ENCODE results near the gene RPP14.
"Not testable (repeated sequence)": the region's sequence is repeated elsewhere in the genome, so short reads cannot be mapped to it uniquely, and the experiment has no call there.

The RPP14 gene

DNA sequence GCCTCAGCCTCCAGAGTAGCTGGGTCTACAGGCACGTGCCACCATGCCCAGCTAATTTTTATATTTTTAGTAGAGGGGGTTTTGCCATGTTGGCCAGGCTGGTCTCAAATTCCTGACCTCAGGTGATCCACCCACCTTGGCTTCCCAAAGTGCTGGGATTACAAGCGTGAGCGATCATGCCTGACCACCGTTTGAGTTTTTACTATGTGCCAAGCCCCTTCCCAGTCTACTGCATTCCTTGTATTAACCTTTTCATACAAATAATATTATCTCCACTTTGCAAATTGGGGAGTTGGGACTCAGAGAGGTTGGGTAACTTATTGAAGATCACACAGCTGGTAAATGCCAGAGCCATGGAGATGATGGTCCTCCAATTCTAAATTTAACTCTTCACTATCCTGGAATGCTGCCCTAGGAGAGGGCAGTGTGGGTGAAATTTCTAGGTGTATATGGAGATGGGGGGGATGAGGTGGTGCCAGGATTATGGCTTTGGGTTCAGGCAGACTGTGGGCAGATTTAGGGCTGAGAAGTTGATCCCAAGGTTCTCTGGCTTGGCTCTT lies 25.6 kb downstream of the RPP14 start:
- no peak for DNase-seq
- TF ChIP-seq GATA1 (IDR thresholded peaks at IDR 0.05; ENCODE audit: low read depth, low read length) (no peak), POLR2A (IDR thresholded peaks at IDR 0.05; ENCODE audit: low read length) (no peak)

GRCh38 chr3:58332575-58333188 lies 26.6 kb downstream of the RPP14 start, which contains the start of gene PXK:
Gene PXK (plus strand): TSS chr3:58332892. CDS start chr3:58332989, 97 bp downstream.
- DNase-seq: peak; percentile 88 to 92

GRCh38 chr3:58333206-58334012 lies 27.4 kb downstream of the RPP14 start:
- DNase-seq: peak; percentile 47 to 65
- TF ChIP-seq GATA1 (IDR thresholded peaks at IDR 0.05; ENCODE audit: low read depth, low read length) (no peak), POLR2A (IDR thresholded peaks at IDR 0.05; ENCODE audit: low read length) (no peak)

More at GRCh38 chr3:58332575-58333188, 26.6 kb downstream of the RPP14 start, which contains the start of gene PXK:
- peak; percentile 36 for TF ChIP-seq POLR2A (IDR thresholded peaks at IDR 0.05; ENCODE audit: low read length)
- no peak for TF ChIP-seq GATA1 (IDR thresholded peaks at IDR 0.05; ENCODE audit: low read depth, low read length)

- DNase-seq: peak in 1 of 2 experiments; percentile 39
- TF ChIP-seq GATA1 (IDR thresholded peaks at IDR 0.05; ENCODE audit: low read depth, low read length) (no peak), POLR2A (IDR thresholded peaks at IDR 0.05; ENCODE audit: low read length) (no peak)
These were observed 27.9 kb downstream of the RPP14 start for GRCh38 chr3:58334013-58334321.

- TF ChIP-seq GATA1 (IDR thresholded peaks at IDR 0.05; ENCODE audit: low read depth, low read length): no peak
- no peak for TF ChIP-seq POLR2A (IDR thresholded peaks at IDR 0.05; ENCODE audit: low read length)
These were observed 28.4 kb downstream of the RPP14 start for GRCh38 chr3:58334506-58334884.

DNA sequence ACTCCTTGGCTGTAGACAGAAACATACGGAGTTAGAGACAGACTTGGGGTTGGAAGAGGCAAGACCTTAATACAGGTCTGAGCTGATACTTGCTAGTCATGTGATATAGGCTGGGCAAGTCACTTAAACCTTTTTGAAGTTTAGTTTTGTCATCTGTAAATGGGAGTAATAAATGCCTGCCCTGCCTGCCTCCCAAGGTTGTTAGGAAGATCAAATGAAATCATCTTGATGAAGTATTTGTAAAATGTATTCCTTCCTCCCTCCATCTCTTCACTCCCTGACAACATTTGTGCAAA lies 29.6 kb downstream of the RPP14 start:
- TF ChIP-seq POLR2A (IDR thresholded peaks at IDR 0.05; ENCODE audit: low read length) (no peak), GATA1 (IDR thresholded peaks at IDR 0.05; ENCODE audit: low read depth, low read length) (no peak)
- no peak for DNase-seq

More at GRCh38 chr3:58334506-58334884, 28.4 kb downstream of the RPP14 start:
- peak; percentile 23 to 53 for DNase-seq

- DNase-seq: peak in 1 of 2 experiments; percentile 16
- TF ChIP-seq GATA1 (IDR thresholded peaks at IDR 0.05; ENCODE audit: low read depth, low read length) (no peak), POLR2A (IDR thresholded peaks at IDR 0.05; ENCODE audit: low read length) (no peak)
These were observed 30.3 kb downstream of the RPP14 start for GRCh38 chr3:58336135-58336882.

- TF ChIP-seq POLR2A (IDR thresholded peaks at IDR 0.05; ENCODE audit: low read length) (no peak), GATA1 (IDR thresholded peaks at IDR 0.05; ENCODE audit: low read depth, low read length) (no peak)
These were observed 31.1 kb downstream of the RPP14 start for GRCh38 chr3:58337190-58337589.

DNA sequence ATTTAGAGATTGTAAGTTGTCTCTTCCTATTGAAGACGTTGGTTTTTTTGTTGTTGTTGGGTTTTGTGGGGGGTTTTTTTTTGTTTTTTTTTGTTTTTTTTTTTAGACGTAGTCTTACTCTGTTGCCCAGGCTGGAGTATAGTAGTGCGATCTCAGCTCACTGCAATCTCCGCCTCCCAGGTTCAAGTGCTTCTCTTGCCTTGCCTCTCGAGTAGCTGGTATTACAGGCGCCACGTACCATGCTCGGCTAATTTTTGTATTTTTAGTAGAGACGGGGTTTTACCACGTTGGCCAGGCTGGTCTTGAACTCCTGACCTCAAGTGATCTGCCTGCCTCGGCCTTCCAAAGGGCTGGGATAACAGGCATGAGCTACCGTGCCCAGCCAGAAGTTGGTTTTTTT lies 33.1 kb downstream of the RPP14 start:
- DNase-seq: not testable (repeated sequence)

More at GRCh38 chr3:58337190-58337589, 31.1 kb downstream of the RPP14 start:
- DNase-seq: no peak

GRCh38 chr3:58340594-58341244 lies 34.7 kb downstream of the RPP14 start:
- TF ChIP-seq POLR2A (IDR thresholded peaks at IDR 0.05; ENCODE audit: low read length): no peak

GRCh38 chr3:58341376-58341775 lies 35.3 kb downstream of the RPP14 start:
- no peak for TF ChIP-seq GATA1 (IDR thresholded peaks at IDR 0.05; ENCODE audit: low read depth, low read length)
- no peak for DNase-seq

More at GRCh38 chr3:58340594-58341244, 34.7 kb downstream of the RPP14 start:
- DNase-seq: no peak

- TF ChIP-seq GATA1 (IDR thresholded peaks at IDR 0.05; ENCODE audit: low read depth, low read length) (no peak), POLR2A (IDR thresholded peaks at IDR 0.05; ENCODE audit: low read length) (no peak)
- DNase-seq: no peak
These were observed 36.6 kb downstream of the RPP14 start for GRCh38 chr3:58342676-58343075.

DNA sequence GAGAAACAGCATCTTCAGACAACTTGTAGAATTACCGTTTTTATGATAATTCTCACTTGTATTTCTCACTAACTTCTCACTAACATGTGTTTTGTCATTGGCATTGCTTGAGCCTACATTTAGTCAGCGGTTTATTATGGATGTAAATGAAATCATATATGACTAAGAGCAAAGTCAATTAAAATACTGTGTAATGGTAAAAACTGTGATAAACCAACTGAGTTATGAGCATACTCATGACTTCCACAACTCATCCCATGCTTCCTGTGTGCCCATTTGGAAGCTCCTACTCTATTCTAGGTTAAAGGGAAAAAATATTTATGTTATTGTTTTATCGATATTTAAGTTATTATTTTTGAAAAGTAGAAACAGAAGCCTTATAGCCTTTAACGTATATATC lies 39.4 kb downstream of the RPP14 start:
- DNase-seq: no peak
- TF ChIP-seq POLR2A (IDR thresholded peaks at IDR 0.05; ENCODE audit: low read length): no peak
- no peak for TF ChIP-seq GATA1 (IDR thresholded peaks at IDR 0.05; ENCODE audit: low read depth, low read length)

DNA sequence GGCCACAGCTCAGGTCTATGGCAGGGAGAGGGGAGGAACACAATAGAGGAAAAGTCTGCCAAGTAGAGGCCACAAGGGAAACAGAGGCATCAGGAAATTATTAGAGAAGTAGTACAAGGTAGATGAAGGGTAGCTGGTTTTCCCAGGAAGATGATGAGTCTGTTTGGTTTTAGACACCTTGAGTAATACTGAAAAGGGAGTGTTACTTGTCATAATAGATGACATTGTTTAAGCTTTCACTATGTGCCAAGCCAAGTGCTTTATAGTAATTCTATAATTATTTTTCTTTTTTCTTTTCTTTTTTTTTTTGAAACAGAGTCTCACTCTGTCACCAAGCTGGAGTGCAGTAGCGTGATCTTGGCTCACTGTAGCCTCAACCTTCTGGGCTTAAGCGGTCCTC lies 40.3 kb downstream of the RPP14 start:
- no peak for DNase-seq
- TF ChIP-seq GATA1 (IDR thresholded peaks at IDR 0.05; ENCODE audit: low read depth, low read length): no peak
- TF ChIP-seq POLR2A (IDR thresholded peaks at IDR 0.05; ENCODE audit: low read length): no peak

Data from erythroblast (primary cell).